GM12891 (cell line): Measurements from ENCODE around the gene TSHZ1.

Experiments
- POLR2A ChIP-seq: IDR thresholded peaks from 2 replicates; pipeline ENCODE4 v1.6.1; 2011; ENCODE audit warnings: low read depth, low read length, control low read depth
- POU2F2 ChIP-seq: IDR thresholded peaks from 2 replicates; pipeline ENCODE4 v1.6.1; 2011; ENCODE audit warnings: low read depth, mild to moderate bottlenecking, control low read depth, low read length, moderate library complexity

- TF ChIP-seq POU2F2 (no peak), POLR2A (no peak; the same call in 1 of the 2 replicates)
Observed at GRCh38 chr18:75208155-75208835, 2.3 kb upstream of the TSHZ1 start.
